ENCODE data around the gene ESPN.
A peak's percentile ranks its signal among the peaks of the same experiment; 100 is the strongest.
"Not testable (repeated sequence)": the region's sequence is repeated elsewhere in the genome, so short reads cannot be mapped to it uniquely, and the experiment has no call there.

ESPN gene

DNA sequence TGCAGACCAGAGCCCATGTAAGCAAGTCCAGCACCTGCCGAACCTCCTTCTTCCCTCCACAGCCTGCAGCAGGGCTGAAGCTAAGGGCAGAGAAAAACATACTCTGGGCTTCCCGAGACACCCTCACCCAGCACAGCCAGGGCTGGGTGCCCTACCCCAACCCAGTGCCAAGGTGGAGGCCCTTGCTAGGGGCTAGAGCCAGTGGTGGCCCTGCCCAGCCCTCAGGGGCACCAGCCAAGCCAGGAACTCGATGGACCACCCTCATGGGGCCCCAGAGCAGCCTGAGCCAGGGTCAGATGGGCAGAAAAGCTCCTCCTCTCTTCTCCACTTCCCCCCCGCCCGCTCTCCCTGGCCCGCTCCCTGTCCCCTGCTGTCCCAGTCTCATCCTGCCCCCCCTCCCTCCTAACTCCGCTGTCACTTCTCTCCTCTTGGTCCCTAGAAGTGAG lies 25.5 kb downstream of the ESPN start:
- DNase-seq: no peak

GRCh38 chr1:6450486-6450885 lies 25.9 kb downstream of the ESPN start:
- not testable (repeated sequence) for DNase-seq

DNA sequence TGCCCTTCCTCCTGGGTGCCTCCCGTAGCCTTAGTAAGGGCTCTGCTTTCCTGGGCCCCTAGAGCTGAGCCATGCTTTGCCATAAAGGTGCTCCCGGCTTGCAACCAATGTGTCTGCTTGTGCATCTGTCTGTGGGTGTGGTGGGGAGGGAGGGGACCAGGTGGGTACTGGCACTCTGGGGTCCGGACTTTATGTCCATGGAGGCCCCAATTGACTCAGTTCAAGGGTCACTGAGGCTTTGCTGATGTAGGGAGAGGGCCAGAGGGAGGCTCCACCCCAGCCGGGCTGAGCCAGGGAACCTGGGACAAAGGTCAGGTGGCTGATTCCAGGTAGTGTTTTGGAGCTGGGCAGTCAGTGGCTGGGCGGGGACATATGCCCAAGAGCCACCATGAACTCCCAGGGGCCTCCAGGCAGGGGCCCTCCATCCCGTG lies 26.4 kb downstream of the ESPN start:
- no peak for DNase-seq

DNA sequence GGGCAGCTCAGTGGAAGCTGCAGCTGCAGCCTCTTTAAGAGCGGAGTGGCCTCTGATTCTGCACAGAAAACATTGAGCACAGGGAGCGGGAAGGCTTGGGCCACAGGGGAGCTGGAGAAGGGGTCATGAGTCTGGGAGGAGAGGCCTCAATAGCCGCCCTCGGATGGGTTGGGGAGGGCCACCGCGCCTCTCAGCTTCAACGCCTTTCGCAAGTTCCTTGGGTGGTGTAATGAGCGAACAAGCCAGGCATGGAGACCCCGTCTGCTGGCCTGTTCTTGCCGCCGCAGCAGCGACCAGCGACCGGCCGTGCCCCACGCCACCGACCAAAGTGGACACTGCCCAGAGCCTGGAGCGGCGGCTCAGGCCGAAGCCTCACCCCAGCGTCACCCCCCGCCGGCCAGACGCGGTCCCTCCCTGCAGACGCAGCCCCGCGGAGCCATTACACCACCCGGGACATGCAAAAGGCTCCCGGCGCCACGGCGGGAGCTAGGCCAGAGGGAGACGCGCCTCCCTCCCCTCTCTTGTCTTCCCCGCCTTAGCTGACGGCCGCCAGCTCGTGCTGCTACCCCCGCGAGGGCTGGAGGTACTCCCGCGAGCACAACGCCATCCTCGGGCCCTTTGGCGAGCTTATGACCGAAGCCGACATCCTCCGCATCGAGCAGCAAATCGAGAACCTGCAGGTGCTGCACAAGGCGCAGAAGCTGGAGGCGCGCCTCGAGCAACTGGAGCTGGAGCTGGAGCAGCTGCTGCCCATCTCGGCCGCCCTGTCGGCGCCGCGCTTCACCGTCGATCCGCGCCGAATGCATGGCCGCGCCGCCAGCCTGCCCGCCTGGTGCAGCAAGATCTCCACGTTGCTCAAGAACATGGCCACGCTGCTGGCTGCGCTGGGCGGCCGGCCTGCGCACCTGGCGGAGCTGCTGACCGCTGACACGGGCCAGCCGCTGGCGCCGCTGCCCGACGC lies 29.6 kb downstream of the ESPN start:
- not testable (repeated sequence) for DNase-seq

- DNase-seq: peak; percentile 67
These were observed 30.5 kb downstream of the ESPN start for GRCh38 chr1:6454856-6455751.

GRCh38 chr1:6455752-6456520 lies 31.4 kb downstream of the ESPN start:
- DNase-seq: not testable (repeated sequence)

DNA sequence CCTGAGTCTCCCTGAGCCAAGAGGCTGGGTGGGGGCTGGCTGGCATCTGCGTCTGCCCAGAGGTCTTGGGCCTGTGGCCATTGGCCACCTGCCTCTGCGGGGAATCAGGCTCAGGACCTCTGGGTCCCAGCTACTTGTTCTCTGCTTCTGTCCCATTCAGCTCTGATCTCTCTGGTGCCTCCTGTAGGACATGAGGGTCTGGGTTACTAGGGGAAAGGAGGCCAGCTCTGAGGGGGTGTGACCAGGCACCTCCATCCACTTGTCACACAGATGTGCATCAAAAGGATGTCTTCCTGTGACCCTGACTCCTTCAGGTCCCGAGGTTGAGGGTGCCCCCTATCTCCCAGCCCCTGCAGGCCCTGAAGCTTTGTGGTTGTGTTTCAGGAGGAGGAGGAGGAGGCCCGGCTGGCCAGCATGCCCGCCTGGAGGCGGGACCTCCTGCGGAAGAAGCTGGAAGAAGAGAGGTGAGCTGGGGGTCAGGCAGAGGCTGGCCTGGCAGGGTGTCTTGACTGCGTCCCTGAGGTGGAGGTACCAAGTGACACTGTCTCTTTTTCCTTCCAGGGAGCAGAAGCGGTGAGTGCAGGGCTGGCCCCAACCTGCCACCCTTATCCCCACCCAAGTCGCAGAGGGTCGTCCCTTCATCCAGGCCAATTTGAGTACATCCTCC lies 32.4 kb downstream of the ESPN start:
- no peak for DNase-seq

DNA sequence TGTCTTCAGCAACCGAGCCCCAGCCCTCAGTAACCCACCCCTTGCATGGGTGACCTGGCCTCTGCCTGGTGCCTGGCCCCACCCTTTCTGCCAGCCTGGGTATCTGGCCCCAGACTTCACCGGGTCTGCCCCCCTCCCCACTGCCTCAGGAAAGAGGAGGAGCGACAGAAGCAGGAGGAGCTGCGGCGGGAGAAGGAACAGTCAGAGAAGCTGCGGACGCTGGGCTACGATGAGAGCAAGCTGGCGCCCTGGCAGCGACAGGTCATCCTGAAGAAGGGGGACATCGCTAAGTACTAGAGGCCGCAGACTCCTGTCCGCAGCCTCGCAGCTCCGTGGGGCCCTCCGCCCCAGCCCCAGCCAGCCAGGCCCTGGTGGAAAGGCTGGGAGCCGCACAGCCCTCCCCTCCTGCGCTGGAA lies 35.3 kb downstream of the ESPN start:
- DNase-seq: peak; percentile 73

- DNase-seq: peak; percentile 93
These were observed 35.9 kb downstream of the ESPN start for GRCh38 chr1:6460301-6461050.

DNA sequence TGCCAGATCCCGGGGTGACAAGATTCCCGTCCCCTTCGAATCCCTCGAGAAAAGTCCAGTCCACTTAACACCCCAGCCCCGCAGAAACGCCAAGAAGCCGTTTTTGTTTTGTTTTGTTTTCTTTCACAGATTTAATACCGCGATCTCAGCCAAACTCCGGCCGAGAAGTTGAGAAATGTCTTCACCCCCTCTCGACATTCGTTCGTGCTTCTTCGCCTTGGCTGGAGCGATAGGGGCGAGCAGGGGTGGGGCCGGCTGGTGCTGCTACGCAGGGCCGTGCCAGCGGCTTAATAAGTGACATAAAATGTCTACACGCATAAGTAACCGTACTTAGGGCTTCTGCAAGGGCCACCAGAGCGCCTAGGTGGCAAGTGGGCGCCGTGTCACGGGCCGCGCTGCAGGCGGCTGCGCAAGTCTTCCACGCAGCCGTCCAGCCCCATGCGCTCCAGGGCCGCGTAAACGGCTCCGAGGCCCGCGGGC lies 36.5 kb downstream of the ESPN start:
- no peak for DNase-seq

DNA sequence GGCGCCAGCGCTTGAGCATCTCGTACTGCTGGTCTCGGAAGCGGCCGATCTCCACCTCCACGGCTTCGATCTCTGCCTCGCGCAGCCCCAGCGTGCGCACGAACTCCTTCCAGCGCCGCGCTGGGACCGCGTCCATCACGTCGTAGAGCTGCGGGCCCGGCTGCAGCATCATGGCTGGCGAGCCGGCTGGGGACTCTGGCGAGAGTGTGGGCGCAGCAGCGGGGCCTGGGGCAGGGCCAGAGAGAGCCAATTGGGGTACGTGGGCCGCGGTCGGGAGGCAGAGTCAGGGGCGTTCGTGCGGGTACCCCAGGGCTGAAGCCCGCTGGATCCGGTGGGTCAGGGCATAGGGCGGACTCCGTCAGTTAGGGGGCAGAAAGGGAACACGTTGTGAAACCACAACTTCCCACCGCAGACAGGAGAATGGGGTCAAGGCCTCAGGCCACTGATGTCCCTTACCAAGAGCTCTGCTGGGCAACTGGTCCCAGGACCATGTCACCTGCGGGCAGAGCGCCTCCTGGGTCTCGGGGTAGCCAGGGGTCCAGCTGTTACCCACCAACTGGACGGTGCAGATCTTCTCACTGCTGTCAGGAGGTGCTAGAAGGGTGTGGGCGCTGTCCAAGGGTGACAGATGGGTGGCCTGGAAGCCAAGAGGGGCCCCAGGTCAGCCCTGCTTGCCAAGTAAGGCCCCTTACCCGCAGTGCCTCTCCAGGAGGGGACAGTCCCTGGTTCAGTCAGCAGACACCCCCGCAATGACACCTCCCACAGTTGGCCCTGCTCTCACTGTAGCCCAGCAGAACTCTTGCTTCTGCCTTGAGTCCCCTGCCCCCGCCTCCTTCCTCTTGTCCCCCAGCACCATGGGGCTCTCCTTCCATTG lies 37.2 kb downstream of the ESPN start:
- no peak for DNase-seq

- DNase-seq: no peak
These were observed 38.0 kb downstream of the ESPN start for GRCh38 chr1:6462412-6463119.

- no peak for DNase-seq
These were observed 38.5 kb downstream of the ESPN start for GRCh38 chr1:6463120-6463412.

DNA sequence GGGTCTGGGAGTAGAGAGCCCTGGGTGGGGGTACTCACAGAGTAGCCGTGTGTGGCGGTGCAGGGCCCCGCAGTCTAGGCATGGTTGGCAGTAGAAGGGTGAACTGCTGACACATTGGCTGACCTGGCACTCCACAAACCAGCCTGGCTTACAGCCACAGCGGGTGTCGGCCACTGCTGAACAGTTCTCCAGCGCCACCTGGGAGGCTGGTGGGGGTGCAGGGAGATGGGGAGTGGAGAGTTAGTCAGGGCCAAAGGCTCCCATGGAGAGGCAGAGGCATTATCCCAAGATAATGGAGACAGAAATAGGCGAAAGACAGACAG lies 39.9 kb downstream of the ESPN start:
- peak; percentile 60 for DNase-seq

GRCh38 chr1:6464915-6465314 lies 40.3 kb downstream of the ESPN start:
- DNase-seq: no peak

- peak; percentile 66 for DNase-seq
These were observed 41.0 kb downstream of the ESPN start for GRCh38 chr1:6465461-6466005.

DNA sequence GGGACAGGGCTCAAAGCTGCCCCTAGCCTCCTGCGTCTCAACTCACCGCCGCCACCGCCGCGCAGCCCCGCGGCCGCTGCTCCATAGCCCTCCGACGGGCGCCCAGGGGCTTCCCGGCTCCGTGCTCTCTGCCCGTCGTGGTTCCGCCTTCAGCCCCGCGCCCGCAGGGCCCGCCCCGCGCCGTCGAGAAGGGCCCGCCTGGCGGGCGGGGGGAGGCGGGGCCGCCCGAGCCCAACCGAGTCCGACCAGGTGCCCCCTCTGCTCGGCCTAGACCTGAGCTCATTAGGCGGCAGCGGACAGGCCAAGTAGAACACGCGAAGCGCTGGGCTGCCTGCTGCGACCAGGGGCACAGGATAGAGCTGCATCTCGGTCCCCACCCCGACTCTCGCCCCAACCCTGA lies 41.4 kb downstream of the ESPN start, which contains the start of gene TNFRSF25:
TSS of gene TNFRSF25 (minus strand) at position 151 of the 400 bp plus-strand sequence. CDS start at position 85, 66 bp downstream.
- peak; percentile 72 for DNase-seq

DNA sequence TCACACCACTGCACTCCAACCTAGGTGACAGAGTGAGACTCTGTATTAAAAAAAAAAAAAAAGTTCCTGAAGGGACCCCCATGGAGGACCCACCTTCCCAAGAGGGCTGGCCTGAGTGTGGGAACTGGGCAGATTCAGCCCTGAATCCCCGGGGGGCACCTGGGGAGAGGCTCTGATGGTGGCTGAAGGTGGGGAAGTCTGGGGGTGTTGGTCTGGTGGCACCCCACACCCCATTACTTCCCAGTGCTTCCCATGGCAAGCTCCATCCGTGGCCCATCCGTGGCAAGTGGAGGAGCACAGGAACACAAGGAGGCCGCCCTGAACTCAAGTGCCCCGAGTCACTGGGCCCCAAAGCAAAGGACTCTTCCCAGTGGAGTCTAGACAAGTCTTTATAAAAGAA lies 42.2 kb downstream of the ESPN start:
- DNase-seq: no peak

DNA sequence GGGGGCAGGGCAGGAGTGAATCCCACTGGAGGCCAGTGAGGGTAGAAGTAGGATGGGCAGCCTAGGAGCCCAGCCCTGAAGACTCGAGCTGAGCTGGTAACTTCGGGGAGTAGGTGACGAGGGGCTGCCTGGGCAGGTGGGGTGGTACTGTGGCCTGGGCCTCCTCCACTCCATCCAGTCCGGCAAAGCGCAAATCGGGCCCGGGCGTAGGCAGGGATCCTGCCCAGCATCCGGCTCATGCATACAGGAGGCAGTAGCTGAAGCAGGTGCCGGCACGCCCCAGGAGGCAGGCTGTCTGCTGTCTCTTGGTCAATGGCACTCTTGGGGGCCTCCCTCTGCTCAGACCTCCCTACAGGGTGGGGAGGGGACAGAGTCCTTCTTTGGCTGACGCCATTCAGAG lies 42.6 kb downstream of the ESPN start:
- DNase-seq: no peak
